SK-N-MC (cell line): Measurements from ENCODE around the gene MYPOP.
A peak's percentile ranks its signal among the peaks of the same experiment; 100 is the strongest.
"Not testable (repeated sequence)": the region's sequence is repeated elsewhere in the genome, so short reads cannot be mapped to it uniquely, and the experiment has no call there.

Experiments
- DNase-seq: peaks from one replicate; pipeline ENCODE4 v3.0.0-alpha.2; 2011; ENCODE audit warnings: low read depth, low spot score
- H3K27ac ChIP-seq: fragments of 200-600 bp; sonication (generic); 2 replicates; pipeline ENCODE4 v1.5.1; 2016; ENCODE audit warnings: mixed run types
- H3K36me3 ChIP-seq: fragments of 200-600 bp; sonication (generic); 2 replicates; pipeline ENCODE4 v1.6.1; 2017; ENCODE audit warnings: antibody characterized with exemption, low read length, mixed read lengths; ENCODE audit not compliant: insufficient read depth
- H3K4me3 ChIP-seq: fragments of 200-600 bp; sonication (generic); 2 replicates; pipeline ENCODE4 v1.5.1; 2016
- H3K9ac ChIP-seq: fragments of 200-600 bp; sonication (generic); 2 replicates; pipeline ENCODE4 v1.8.0; 2017; ENCODE audit warnings: mixed run types, mixed read lengths; ENCODE audit not compliant: insufficient read length
- H3K9me3 ChIP-seq: fragments of 200-600 bp; sonication (generic); 2 replicates; pipeline ENCODE4 v1.6.1; 2017; ENCODE audit warnings: low read depth, mild to moderate bottlenecking, antibody characterized with exemption, low read length, moderate library complexity, mixed read lengths
- EZH2 ChIP-seq: fragments of 200-600 bp; sonication (generic); IDR thresholded peaks from one replicate; pipeline ENCODE4 v1.6.1; 2017; ENCODE audit warnings: antibody characterized with exemption
- FOXP2 ChIP-seq: optimal IDR thresholded peaks from 2 replicates; pipeline ENCODE3; 2011; ENCODE audit warnings: mild to moderate bottlenecking, moderate library complexity; ENCODE audit not compliant: insufficient read depth; ENCODE audit errors: extremely low read length, control extremely low read depth
- POLR2AphosphoS5 ChIP-seq: IDR thresholded peaks from 2 replicates; pipeline ENCODE4 v1.6.1; 2012; ENCODE audit warnings: mild to moderate bottlenecking, low read depth, low read length, borderline replicate concordance

The MYPOP gene

DNA sequence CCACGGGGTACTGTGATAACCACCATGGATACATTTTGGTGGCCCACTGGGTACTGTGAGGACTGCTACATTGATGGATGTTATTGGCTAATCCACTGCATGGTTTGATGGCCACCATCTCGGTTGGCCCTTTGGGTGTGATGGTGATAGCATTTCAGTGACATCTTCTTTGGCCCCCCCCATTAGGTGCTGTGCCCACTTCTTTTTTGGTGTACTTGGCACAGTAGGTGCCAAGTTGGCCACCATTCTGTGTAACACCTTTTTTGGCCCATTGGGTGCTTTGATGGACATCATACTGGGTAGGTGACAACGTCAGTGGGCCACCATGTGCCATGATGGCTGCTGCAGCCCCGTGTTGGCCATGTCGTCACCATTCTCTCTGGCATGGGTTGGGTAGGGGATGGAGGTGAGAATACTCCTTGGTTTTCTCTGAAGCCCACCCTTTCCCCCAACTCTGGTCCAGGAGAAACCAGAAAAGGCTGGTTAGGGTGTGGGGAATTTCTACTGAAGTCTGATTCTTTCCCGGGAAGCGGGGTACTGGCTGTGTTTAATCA is 29.1 kb downstream of the MYPOP start:
- TF ChIP-seq POLR2AphosphoS5 (no peak), EZH2 (no peak), FOXP2 (no peak)
- no peak overlapping the region for H3K27ac ChIP-seq
- DNase-seq = no peak
- H3K36me3 ChIP-seq = no peaks in the 10 kb centered on the region
- no peak overlapping the region for H3K4me3 ChIP-seq
- no peaks in the 10 kb centered on the region for H3K9me3 ChIP-seq
- H3K9ac ChIP-seq = no peak overlapping the region

DNA sequence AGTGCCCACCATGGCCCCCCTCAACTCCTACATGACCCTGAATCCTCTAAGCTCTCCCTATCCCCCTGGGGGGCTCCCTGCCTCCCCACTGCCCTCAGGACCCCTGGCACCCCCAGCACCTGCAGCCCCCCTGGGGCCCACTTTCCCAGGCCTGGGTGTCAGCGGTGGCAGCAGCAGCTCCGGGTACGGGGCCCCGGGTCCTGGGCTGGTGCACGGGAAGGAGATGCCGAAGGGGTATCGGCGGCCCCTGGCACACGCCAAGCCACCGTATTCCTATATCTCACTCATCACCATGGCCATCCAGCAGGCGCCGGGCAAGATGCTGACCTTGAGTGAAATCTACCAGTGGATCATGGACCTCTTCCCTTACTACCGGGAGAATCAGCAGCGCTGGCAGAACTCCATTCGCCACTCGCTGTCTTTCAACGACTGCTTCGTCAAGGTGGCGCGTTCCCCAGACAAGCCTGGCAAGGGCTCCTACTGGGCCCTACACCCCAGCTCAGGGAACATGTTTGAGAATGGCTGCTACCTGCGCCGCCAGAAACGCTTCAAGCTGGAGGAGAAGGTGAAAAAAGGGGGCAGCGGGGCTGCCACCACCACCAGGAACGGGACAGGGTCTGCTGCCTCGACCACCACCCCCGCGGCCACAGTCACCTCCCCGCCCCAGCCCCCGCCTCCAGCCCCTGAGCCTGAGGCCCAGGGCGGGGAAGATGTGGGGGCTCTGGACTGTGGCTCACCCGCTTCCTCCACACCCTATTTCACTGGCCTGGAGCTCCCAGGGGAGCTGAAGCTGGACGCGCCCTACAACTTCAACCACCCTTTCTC is 30.1 kb downstream of the MYPOP start:
- Histone ChIP-seq H3K27ac (no peak overlapping the region), H3K9me3 (no peaks in the 10 kb centered on the region), H3K4me3 (no peak overlapping the region), H3K9ac (no peak overlapping the region), H3K36me3 (no peaks in the 10 kb centered on the region)
- no peak for DNase-seq
- TF ChIP-seq FOXP2 (no peak), POLR2AphosphoS5 (no peak), EZH2 (no peak)

- H3K4me3 ChIP-seq = no peak overlapping the region
- TF ChIP-seq FOXP2 (no peak), EZH2 (no peak), POLR2AphosphoS5 (no peak)
- no peak overlapping the region for H3K27ac ChIP-seq
- no peak overlapping the region for H3K9ac ChIP-seq
- no peak for DNase-seq
- H3K36me3 ChIP-seq = no peaks in the 10 kb centered on the region
- no peaks in the 10 kb centered on the region for H3K9me3 ChIP-seq
Measured at GRCh38 chr19:45870798-45871197, 31.6 kb downstream of the MYPOP start.

DNA sequence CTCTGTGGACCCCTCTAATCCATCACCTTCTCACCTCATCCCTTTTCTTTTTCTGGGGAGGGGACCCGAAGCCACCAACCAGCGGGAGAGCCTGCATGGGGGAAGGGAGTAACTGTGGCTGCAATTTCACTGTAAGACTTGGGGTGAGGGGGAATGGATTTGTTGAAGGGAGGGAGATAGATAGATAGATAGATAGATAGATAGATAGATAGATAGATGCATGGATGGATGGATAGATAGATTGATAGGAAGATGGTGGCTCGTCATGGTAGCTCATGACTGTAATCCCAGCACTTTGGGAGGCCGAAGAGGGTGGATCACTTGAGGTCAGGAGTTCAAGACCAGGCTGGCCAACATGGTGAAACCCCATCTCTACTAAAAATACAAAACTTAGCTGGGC is 35.2 kb downstream of the MYPOP start:
- not testable (repeated sequence) for H3K9me3 ChIP-seq, H3K36me3 ChIP-seq, H3K4me3 ChIP-seq, H3K9ac ChIP-seq, DNase-seq, H3K27ac ChIP-seq

DNA sequence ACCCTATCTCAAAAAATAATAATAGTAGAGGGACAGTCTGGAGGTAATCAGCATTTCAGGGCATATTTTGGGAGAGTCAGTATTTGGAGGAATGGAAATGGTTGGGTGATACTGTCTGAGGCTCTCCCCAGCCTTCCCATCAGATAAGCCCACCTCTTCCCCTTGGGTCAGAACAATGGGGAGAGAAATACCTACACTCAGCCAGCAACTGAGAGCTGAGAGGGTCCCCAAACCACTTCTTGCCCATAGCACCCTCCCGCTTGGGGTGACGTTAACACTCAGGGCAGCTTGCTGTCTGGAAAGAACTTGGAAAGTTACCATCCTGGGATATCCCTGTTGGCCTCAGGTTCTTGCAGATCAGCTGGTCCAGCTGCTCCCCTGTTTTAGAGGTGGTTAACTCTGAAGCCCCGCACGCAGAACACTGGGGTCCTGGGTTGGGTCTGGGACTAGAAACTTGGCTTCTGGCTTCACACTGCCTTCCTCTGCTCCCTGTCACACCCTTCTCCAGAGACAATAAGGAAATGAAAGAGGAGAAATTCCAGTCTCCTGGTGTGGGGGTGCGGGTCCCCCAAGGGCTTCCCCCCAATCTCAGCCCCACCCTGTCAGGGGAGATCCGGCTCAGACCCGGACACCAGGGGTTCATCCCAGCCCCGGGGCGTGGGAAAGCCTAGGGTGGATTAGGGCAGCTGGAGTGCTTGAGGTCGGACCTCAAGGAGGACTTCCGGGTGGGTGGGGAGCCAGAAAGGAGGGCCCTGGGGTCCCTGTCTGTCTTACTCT is 35.8 kb downstream of the MYPOP start:
- TF ChIP-seq POLR2AphosphoS5 (no peak), EZH2 (no peak), FOXP2 (no peak)
- DNase-seq = no peak
- Histone ChIP-seq H3K27ac (no peak overlapping the region), H3K9ac (no peak overlapping the region), H3K9me3 (no peaks in the 10 kb centered on the region), H3K36me3 (no peaks in the 10 kb centered on the region), H3K4me3 (no peak overlapping the region)

- no peak overlapping the region for H3K4me3 ChIP-seq
- TF ChIP-seq EZH2 (no peak), POLR2AphosphoS5 (no peak), FOXP2 (no peak)
- no peak overlapping the region for H3K9ac ChIP-seq
- no peaks in the 10 kb centered on the region for H3K9me3 ChIP-seq
- H3K27ac ChIP-seq = no peak overlapping the region
- peaks cover 4% of the 10 kb centered on the region; the same call in 1 of the 2 replicates for H3K36me3 ChIP-seq
- DNase-seq = no peak
Measured at GRCh38 chr19:45865269-45865948, 37.0 kb downstream of the MYPOP start.

- Histone ChIP-seq H3K4me3 (peak overlapping the region; percentile 96), H3K9me3 (no peaks in the 10 kb centered on the region), H3K27ac (no peak overlapping the region), H3K36me3 (peaks cover 7% of the 10 kb centered on the region; the same call in 1 of the 2 replicates), H3K9ac (no peak overlapping the region)
- no peak for TF ChIP-seq EZH2
- no peak for TF ChIP-seq POLR2AphosphoS5
- no peak for TF ChIP-seq FOXP2
- no peak for DNase-seq
Measured at GRCh38 chr19:45864629-45865082, 37.8 kb downstream of the MYPOP start.
